ENCODE measurements around the gene PLCB4.

PLCB4 gene

DNA sequence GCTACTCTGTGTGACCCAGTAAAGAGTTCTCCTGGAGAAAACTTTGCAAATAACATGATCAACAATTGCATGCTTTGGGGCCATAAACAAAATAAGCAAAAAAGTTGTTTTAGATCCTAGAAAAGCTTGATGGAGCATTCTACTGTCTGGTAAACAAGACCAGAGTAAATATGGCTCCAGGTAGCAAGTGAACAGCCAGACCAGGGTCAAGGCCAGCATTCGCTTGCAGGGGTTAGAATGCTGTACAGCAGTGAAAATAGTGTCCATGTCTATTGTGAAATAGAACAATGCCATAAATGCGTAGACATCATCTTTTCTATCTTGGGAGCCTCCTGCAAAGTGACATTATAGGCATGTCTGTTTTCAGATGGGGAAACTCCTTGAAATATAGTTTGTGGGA lies 216.7 kb downstream of the PLCB4 start:
- Histone ChIP-seq H3K9me3 (ENCODE audit: severe bottlenecking) (no peaks in the 10 kb centered on the region), H3K36me3 (no peaks in the 10 kb centered on the region), H3K4me3 (ENCODE audit: low read depth, low read length) (no peak overlapping the region), H3K27ac (no peak overlapping the region), H3K27me3 (ENCODE audit: insufficient read depth, low read depth, severe bottlenecking) (no peaks in the 10 kb centered on the region)
- DNase-seq: no peak
- TF ChIP-seq CTCF (IDR thresholded peaks at IDR 0.05; ENCODE audit: low read depth, low read length): no peak

DNA sequence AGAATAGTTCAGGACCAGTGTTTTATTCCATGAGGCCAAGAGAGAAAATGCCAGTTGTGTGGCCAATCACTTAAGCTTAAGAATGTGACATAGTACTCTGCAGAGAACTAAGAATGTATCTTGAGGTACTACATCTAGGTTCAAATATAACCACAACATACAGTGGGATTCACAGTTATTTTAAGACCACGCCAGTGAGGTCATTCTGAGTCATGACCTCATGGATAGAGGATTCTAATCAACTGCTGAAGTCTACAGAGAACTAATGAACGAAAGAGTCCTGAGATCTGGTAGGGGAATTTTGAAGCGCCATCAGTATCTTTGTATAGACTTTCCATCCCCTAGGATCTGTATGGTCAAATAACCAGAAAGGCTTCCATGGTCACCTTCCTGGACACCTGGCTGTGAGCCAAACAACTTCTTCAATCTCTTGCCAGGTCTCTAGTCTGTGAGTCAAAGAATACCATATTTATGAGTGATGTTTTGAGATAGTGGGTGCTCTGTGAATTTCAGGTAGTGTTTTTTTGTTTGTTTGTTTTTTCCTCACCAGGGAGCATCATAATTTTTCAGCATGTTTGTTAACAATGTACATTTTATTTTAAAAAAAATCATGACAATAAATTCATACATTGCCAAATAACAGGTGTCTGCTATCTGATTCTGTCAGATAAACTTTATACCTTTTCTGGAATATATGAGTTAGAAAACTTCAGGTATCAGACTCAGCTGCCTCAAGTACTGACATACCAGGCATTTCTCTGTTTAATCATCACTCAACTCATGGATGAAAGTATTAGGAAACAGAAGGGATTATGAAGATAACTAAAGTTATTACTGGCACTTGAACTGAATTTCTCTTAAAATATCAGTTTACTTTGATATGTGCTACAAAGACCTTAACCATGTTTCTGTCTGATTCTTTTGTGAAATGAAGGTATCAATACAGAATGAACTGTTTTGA lies 217.9 kb downstream of the PLCB4 start:
- no peak overlapping the region for H3K27ac ChIP-seq
- no peak for DNase-seq
- no peak overlapping the region for H3K4me3 ChIP-seq (ENCODE audit: low read depth, low read length)
- H3K27me3 ChIP-seq (ENCODE audit: insufficient read depth, low read depth, severe bottlenecking): no peaks in the 10 kb centered on the region
- no peak for TF ChIP-seq CTCF (IDR thresholded peaks at IDR 0.05; ENCODE audit: low read depth, low read length)
- H3K36me3 ChIP-seq: no peaks in the 10 kb centered on the region
- no peaks in the 10 kb centered on the region for H3K9me3 ChIP-seq (ENCODE audit: severe bottlenecking)

DNA sequence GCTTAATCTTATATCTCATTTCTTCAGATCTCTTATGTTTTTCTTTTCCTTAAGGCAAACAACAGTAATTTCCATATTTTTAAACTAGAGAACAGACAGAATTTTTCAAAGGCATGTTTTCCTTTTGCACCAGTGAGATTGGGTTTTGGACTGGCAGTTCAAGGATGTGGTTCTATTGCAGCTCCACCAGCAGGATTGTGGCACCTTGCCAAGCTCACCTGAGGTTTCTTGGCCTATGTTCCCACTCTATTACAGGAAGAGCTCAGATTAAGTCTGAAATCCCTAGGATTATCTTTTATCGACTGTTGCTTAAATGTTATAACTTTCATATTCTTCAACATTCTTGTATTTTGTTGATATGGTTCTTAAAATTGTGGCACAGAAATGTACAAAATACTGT lies 218.9 kb downstream of the PLCB4 start:
- no peak for DNase-seq
- Histone ChIP-seq H3K4me3 (ENCODE audit: low read depth, low read length) (no peak overlapping the region), H3K27ac (no peak overlapping the region), H3K9me3 (ENCODE audit: severe bottlenecking) (no peaks in the 10 kb centered on the region), H3K27me3 (ENCODE audit: insufficient read depth, low read depth, severe bottlenecking) (no peaks in the 10 kb centered on the region), H3K36me3 (no peaks in the 10 kb centered on the region)
- no peak for TF ChIP-seq CTCF (IDR thresholded peaks at IDR 0.05; ENCODE audit: low read depth, low read length)

GRCh38 chr20:9290331-9290730 lies 221.4 kb downstream of the PLCB4 start:
- TF ChIP-seq CTCF (IDR thresholded peaks at IDR 0.05; ENCODE audit: low read depth, low read length): no peak
- DNase-seq: no peak
- H3K36me3 ChIP-seq: no peaks in the 10 kb centered on the region
- no peaks in the 10 kb centered on the region for H3K9me3 ChIP-seq (ENCODE audit: severe bottlenecking)
- no peak overlapping the region for H3K27ac ChIP-seq
- H3K27me3 ChIP-seq (ENCODE audit: insufficient read depth, low read depth, severe bottlenecking): no peaks in the 10 kb centered on the region
- H3K4me3 ChIP-seq (ENCODE audit: low read depth, low read length): no peak overlapping the region

DNA sequence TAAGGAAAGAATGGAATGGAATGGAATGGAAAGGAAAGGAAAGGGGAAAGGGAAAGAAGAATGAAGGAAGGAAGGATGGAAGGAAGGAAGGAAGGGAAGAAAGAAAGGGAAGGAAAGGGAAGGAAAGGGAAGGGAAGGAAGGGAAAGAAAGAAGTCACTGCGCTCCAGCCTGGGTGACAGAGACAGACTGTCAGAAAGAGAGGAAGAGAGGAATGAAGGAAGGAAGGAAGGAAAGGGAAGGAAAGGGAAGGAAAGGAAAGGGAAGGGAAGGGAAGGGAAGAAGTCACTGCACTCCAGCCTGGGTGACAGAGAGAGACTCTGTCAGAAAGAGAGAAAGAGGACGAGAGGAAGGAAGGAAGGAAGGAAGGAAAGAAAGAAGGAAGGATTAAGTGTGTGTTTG lies 224.3 kb downstream of the PLCB4 start:
- TF ChIP-seq CTCF (IDR thresholded peaks at IDR 0.05; ENCODE audit: low read depth, low read length): no peak
- H3K27me3 ChIP-seq (ENCODE audit: insufficient read depth, low read depth, severe bottlenecking): no peaks in the 10 kb centered on the region
- no peak overlapping the region for H3K27ac ChIP-seq
- no peaks in the 10 kb centered on the region for H3K9me3 ChIP-seq (ENCODE audit: severe bottlenecking)
- H3K36me3 ChIP-seq: no peaks in the 10 kb centered on the region
- no peak overlapping the region for H3K4me3 ChIP-seq (ENCODE audit: low read depth, low read length)
- no peak for DNase-seq
